A549 (cell line): ENCODE measurements around the gene ESR1. TPM values are rescaled to one million over a fixed set of nuclear protein-coding genes. Genes with fewer than 3 reads are reported as not detected.

Source experiments
- ATAC-seq, 2 experiments: fragments of 200-7000 bp in 1 of 2; fragments of >200 bp in 1 of 2; cut with Nextera tagmentation in 1 of 2; cut with Tn5 transposase in 1 of 2; 3 replicates each; pipeline versions ENCODE4 v1.8.0 to v1.9.1; 2018 to 2020; ENCODE audit warnings: mild to moderate bottlenecking in 1 of 2, moderate library complexity in 1 of 2
- CTCF ChIA-PET: fragments of 300-600 bp; sonication (Branson Sonifier 250); formaldehyde crosslinking; extraction: SDS; loops from one replicate; lab custom pipeline; 2021; ENCODE audit warnings: antibody characterized with exemption, inconsistent platforms; lab: Yijun Ruan, JAX
- POLR2A ChIA-PET: fragments of 350-600 bp; formaldehyde crosslinking; extraction: SDS; loops from one replicate; lab custom pipeline; 2021; ENCODE audit warnings: antibody characterized with exemption, inconsistent platforms; lab: Yijun Ruan, JAX
- DNase-seq, 2 experiments: peaks; one replicate each; pipeline versions ENCODE4 v3.0.0 to v3.0.0-alpha.2; 2011 to 2016; ENCODE audit warnings: low read depth in 1 of 2, low spot score in 1 of 2
- FAIRE-seq: peaks from 2 replicates; lab custom pipeline; 2011; peaks lifted over from hg19 to GRCh38; lab: Jason Lieb, UNC
- H3K27ac ChIP-seq, 2 experiments: fragments of >200 bp; sonication (Bioruptor Twin); formaldehyde crosslinking; 3 replicates each; pipeline ENCODE4 v1.5.1; 2016 to 2017
- H3K4me1 ChIP-seq: fragments of >200 bp; sonication (Bioruptor Twin); formaldehyde crosslinking; 3 replicates; pipeline ENCODE4 v1.6.1; 2016
- H3K4me2 ChIP-seq: fragments of >200 bp; sonication (Bioruptor Twin); formaldehyde crosslinking; 3 replicates; pipeline ENCODE4 v1.6.1; 2016
- H3K4me3 ChIP-seq: fragments of >200 bp; sonication (Bioruptor Twin); formaldehyde crosslinking; 3 replicates; pipeline ENCODE4 v1.5.1; 2016
- H3K9me3 ChIP-seq: fragments of >200 bp; sonication (Bioruptor Twin); formaldehyde crosslinking; 3 replicates; pipeline ENCODE4 v1.6.1; 2016
- CBX8 ChIP-seq: fragments of 200-600 bp; sonication (generic); IDR thresholded peaks from 2 replicates; pipeline ENCODE4 v1.6.1; 2016
- E2F6 ChIP-seq: IDR thresholded peaks from 2 replicates; pipeline ENCODE4 v1.6.1; 2012; ENCODE audit warnings: low read depth, borderline replicate concordance
- EP300 ChIP-seq, 2 experiments: fragments of >200 bp; sonication (Bioruptor Twin); formaldehyde crosslinking; IDR thresholded peaks; 2 replicates in 1 of 2; 3 replicates in 1 of 2; pipeline ENCODE4 v1.6.1; 2016 to 2017
- FOSL2 ChIP-seq, 2 experiments: fragments of 450-650 bp in 1 of 2; fragments of >200 bp in 1 of 2; sonication (Bioruptor Twin) in 1 of 2; formaldehyde crosslinking; IDR thresholded peaks; 2 replicates each; pipeline versions ENCODE4 v1.5.0 to v1.6.1; 2016 to 2020; ENCODE audit warnings: mild to moderate bottlenecking in 1 of 2, moderate library complexity in 1 of 2
- FOXS1 ChIP-seq: fragments of 250-450 bp; sonication (Bioruptor Pico); IDR thresholded peaks from 2 replicates; pipeline ENCODE4 v1.5.0; 2020; ENCODE audit warnings: mild to moderate bottlenecking, moderate library complexity
- GATA3 ChIP-seq: IDR thresholded peaks from 2 replicates; pipeline ENCODE4 v1.6.1; 2012; ENCODE audit warnings: borderline replicate concordance
- HOXB13 ChIP-seq: fragments of 250-450 bp; sonication (Bioruptor Pico); IDR thresholded peaks from 2 replicates; pipeline ENCODE4 v1.5.0; 2020; ENCODE audit warnings: low read depth, mild to moderate bottlenecking, moderate library complexity
- JUNB ChIP-seq: fragments of >200 bp; sonication (Bioruptor Twin); formaldehyde crosslinking; IDR thresholded peaks from 2 replicates; pipeline ENCODE4 v1.6.1; 2016
- MYC ChIP-seq: IDR thresholded peaks from 2 replicates; pipeline ENCODE4 v1.6.1; 2012; ENCODE audit warnings: mild to moderate bottlenecking, inconsistent platforms, low read length, improper control_type of control experiment, borderline replicate concordance
- NFE2L2 ChIP-seq: fragments of 150-350 bp; conservative IDR thresholded peaks from 2 replicates; pipeline ENCODE4 v1.6.1; 2014; ENCODE audit warnings: low read length
- POLR2A ChIP-seq: IDR thresholded peaks from 2 replicates; pipeline ENCODE4 v1.6.1; 2012; ENCODE audit warnings: mild to moderate bottlenecking, low read length
- RAD21 ChIP-seq, 2 experiments: fragments of >200 bp in 1 of 2; sonication (Bioruptor Twin) in 1 of 2; formaldehyde crosslinking in 1 of 2; IDR thresholded peaks in 1 of 2; conservative IDR thresholded peaks in 1 of 2; 2 replicates in 1 of 2; 3 replicates in 1 of 2; pipeline ENCODE4 v1.6.1; 2012 to 2018; ENCODE audit warnings: inconsistent platforms in 1 of 2
- RARB ChIP-seq: fragments of 250-450 bp; sonication (Bioruptor Pico); IDR thresholded peaks from 2 replicates; pipeline ENCODE4 v1.8.0; 2021; ENCODE audit warnings: mild to moderate bottlenecking, moderate library complexity
- SMC3 ChIP-seq: fragments of >200 bp; sonication (Bioruptor Twin); formaldehyde crosslinking; IDR thresholded peaks from 3 replicates; pipeline ENCODE4 v1.6.1; 2018; ENCODE audit warnings: inconsistent platforms
- SREBF2 ChIP-seq: fragments of 450-650 bp; IDR thresholded peaks from 2 replicates; pipeline ENCODE4 v1.6.1; 2014; ENCODE audit warnings: mild to moderate bottlenecking, moderate library complexity
- TFCP2L1 ChIP-seq: fragments of 250-450 bp; sonication (Bioruptor Pico); IDR thresholded peaks from 2 replicates; pipeline ENCODE4 v1.5.0; 2021; ENCODE audit warnings: mild to moderate bottlenecking
- WGBS: methylation state at CpG from one replicate; pipeline ENCODE4 v1.1.6; 2017; ENCODE audit errors: missing lambda C conversion rate; 5-methylcytosine and 5-hydroxymethylcytosine counted together
- polyA plus RNA-seq, 4 experiments: library from polyadenylated mRNA; depleted of rRNA in 3 of 4; stranded (reverse); fragments of >200 nt; fragmentation: RNase III in 1 of 4; extraction: RNeasy Plus Mini Kit Qiagen cat#74134 plus additional on column Dnase treatment in 1 of 4; gene quantifications; 2 replicates in 3 of 4; 3 replicates in 1 of 4; pipeline ENCODE4 v1.2.3, GENCODE V29; 2011 to 2017
- TF ChIP-seq, protein P1 (sequence below): fragments of 250-450 bp; sonication (Bioruptor Pico); IDR thresholded peaks from 2 replicates; pipeline ENCODE4 v1.5.0; 2020; ENCODE audit warnings: low read depth, mild to moderate bottlenecking, moderate library complexity
- TF ChIP-seq, protein P2 (sequence below): fragments of 150-350 bp; IDR thresholded peaks from 2 replicates; pipeline ENCODE4 v1.6.1; 2014; ENCODE audit warnings: low read depth, mild to moderate bottlenecking, low read length
- TF ChIP-seq, protein P3 (sequence below): IDR thresholded peaks from 2 replicates; pipeline ENCODE4 v1.6.1; 2012
- TF ChIP-seq, protein P4 (sequence below): fragments of 200-600 bp; sonication (generic); IDR thresholded peaks from 2 replicates; pipeline ENCODE4 v1.6.1; 2016; ENCODE audit warnings: antibody characterized with exemption, mild to moderate bottlenecking, moderate library complexity

ESR1 gene
- polyA plus RNA-seq, 2 of the 4 experiments (the other 2 are of a cell fraction), result not detected

DNA sequence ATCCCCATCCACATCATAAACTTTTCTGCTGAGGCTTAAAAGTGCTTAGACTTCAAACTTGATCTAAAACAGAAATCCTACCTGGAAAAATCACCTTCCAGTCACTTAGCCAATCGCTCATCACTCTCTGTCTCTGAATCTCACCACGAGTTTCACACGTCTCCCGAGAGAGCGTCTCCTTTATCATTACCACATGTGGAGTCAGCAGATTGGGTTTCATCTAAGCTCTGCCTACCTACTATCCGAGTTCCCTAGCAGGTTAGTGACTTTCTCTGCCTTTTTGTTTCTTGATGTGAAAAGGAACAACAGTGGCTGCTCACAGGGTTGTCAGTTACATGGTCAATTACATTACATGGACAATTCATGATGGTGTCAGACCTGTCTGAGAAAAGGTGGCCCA is 286.2 kb downstream of the ESR1 start (continued):
- TF ChIP-seq, protein P1, sequence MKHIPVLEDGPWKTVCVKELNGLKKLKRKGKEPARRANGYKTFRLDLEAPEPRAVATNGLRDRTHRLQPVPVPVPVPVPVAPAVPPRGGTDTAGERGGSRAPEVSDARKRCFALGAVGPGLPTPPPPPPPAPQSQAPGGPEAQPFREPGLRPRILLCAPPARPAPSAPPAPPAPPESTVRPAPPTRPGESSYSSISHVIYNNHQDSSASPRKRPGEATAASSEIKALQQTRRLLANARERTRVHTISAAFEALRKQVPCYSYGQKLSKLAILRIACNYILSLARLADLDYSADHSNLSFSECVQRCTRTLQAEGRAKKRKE (CRISPR knock-in tag), result no peak
- TF ChIP-seq GATA3 (no peak), SMC3 (no peak), EP300 (IDR thresholded peaks at IDR 0.05) (no peak)
- TF ChIP-seq, protein P2, sequence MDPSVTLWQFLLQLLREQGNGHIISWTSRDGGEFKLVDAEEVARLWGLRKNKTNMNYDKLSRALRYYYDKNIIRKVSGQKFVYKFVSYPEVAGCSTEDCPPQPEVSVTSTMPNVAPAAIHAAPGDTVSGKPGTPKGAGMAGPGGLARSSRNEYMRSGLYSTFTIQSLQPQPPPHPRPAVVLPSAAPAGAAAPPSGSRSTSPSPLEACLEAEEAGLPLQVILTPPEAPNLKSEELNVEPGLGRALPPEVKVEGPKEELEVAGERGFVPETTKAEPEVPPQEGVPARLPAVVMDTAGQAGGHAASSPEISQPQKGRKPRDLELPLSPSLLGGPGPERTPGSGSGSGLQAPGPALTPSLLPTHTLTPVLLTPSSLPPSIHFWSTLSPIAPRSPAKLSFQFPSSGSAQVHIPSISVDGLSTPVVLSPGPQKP, result no peak

- 82% methylated on average over 4 of the region's 4 CpGs for WGBS
These were observed 286.8 kb downstream of the ESR1 start for GRCh38 chr6:152094276-152094675.

GRCh38 chr6:152094992-152095592 is 287.6 kb downstream of the ESR1 start:
- WGBS, result 20% methylated on average over 3 of the region's 3 CpGs
- peaks cover 7% of the 10 kb centered on the region; the same call in 2 of the 3 replicates for H3K9me3 ChIP-seq
- CTCF ChIA-PET, result interaction anchor here (0.8 to 1.4 kb wide), 2 partner anchors 30 to 328 kb away, joined by 3 read pairs; no protein-coding TSS in a partner anchor
- H3K4me3 ChIP-seq, result no peak overlapping the region
- H3K27ac ChIP-seq, result peak overlapping the region; percentile 57 to 85
- POLR2A ChIA-PET, result interaction anchor here (0.9 kb wide), 1 partner anchor 41 kb away, joined by 4 read pairs; no protein-coding TSS in a partner anchor
- peak overlapping the region; percentile 49 for H3K4me2 ChIP-seq
- peaks cover 38% of the 10 kb centered on the region; the same call in 2 of the 3 replicates for H3K4me1 ChIP-seq
- peak; percentile 95 to 96 for ATAC-seq
- peak; percentile 59 to 89 for DNase-seq
- FAIRE-seq, result no peak
- no peak for TF ChIP-seq RARB (CRISPR knock-in tag)
- peak; percentile 77 for TF ChIP-seq JUNB
- no peak for TF ChIP-seq TFCP2L1 (CRISPR knock-in tag)
- no peak for TF ChIP-seq CBX8
- TF ChIP-seq FOSL2 (IDR thresholded peaks at IDR 0.05), result peak; percentile 82
- peak; percentile 98 for TF ChIP-seq FOSL2 (CRISPR knock-in tag; IDR thresholded peaks at IDR 0.05)
- TF ChIP-seq MYC, result no peak
- no peak for TF ChIP-seq NFE2L2
- no peak for TF ChIP-seq HOXB13 (CRISPR knock-in tag)
- no peak for TF ChIP-seq RAD21 (conservative IDR thresholded peaks at IDR 0.05 in 1 of 2, IDR thresholded peaks at IDR 0.05 in 1 of 2)
- peak; percentile 33; the same call in 1 of the 2 replicates for TF ChIP-seq E2F6
- no peak for TF ChIP-seq SREBF2
- no peak for TF ChIP-seq FOXS1 (CRISPR knock-in tag)
- TF ChIP-seq, protein P3, sequence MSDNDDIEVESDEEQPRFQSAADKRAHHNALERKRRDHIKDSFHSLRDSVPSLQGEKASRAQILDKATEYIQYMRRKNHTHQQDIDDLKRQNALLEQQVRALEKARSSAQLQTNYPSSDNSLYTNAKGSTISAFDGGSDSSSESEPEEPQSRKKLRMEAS, result peak; percentile 68

More at GRCh38 chr6:152094276-152094675, 286.8 kb downstream of the ESR1 start:
- CTCF ChIA-PET, result no interaction called here
- Histone ChIP-seq H3K4me1 (peaks cover 38% of the 10 kb centered on the region; the same call in 2 of the 3 replicates), H3K4me3 (no peak overlapping the region), H3K27ac (peak overlapping the region; percentile 57 to 85; a peak in 5 of 6 replicates), H3K9me3 (peaks cover 7% of the 10 kb centered on the region; the same call in 2 of the 3 replicates), H3K4me2 (no peak overlapping the region; the same call in 2 of the 3 replicates)
- FAIRE-seq, result no peak
- no peak for DNase-seq
- POLR2A ChIA-PET, result no interaction called here
- no peak for ATAC-seq
- TF ChIP-seq, protein P4, sequence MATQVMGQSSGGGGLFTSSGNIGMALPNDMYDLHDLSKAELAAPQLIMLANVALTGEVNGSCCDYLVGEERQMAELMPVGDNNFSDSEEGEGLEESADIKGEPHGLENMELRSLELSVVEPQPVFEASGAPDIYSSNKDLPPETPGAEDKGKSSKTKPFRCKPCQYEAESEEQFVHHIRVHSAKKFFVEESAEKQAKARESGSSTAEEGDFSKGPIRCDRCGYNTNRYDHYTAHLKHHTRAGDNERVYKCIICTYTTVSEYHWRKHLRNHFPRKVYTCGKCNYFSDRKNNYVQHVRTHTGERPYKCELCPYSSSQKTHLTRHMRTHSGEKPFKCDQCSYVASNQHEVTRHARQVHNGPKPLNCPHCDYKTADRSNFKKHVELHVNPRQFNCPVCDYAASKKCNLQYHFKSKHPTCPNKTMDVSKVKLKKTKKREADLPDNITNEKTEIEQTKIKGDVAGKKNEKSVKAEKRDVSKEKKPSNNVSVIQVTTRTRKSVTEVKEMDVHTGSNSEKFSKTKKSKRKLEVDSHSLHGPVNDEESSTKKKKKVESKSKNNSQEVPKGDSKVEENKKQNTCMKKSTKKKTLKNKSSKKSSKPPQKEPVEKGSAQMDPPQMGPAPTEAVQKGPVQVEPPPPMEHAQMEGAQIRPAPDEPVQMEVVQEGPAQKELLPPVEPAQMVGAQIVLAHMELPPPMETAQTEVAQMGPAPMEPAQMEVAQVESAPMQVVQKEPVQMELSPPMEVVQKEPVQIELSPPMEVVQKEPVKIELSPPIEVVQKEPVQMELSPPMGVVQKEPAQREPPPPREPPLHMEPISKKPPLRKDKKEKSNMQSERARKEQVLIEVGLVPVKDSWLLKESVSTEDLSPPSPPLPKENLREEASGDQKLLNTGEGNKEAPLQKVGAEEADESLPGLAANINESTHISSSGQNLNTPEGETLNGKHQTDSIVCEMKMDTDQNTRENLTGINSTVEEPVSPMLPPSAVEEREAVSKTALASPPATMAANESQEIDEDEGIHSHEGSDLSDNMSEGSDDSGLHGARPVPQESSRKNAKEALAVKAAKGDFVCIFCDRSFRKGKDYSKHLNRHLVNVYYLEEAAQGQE, result no peak
- TF ChIP-seq E2F6, result no peak
- TF ChIP-seq POLR2A, result no peak
- no peak for TF ChIP-seq FOXS1 (CRISPR knock-in tag)
- TF ChIP-seq, protein P2, result no peak
- no peak for TF ChIP-seq NFE2L2
